NOMO-1 (cell line): ENCODE measurements around the gene EMX1.

ENCODE experiments used
- DNase-seq, 2 experiments: peaks; one replicate each; lab custom pipeline; 2025; ENCODE audit not compliant: unreplicated experiment in 2 of 2; lab: John Stamatoyannopoulos, UW

EMX1 gene

GRCh38 chr2:72942293-72942692 is 25.0 kb downstream of the EMX1 start:
- DNase-seq: no peak

- no peak for DNase-seq
Measured at GRCh38 chr2:72942881-72943418, 25.6 kb downstream of the EMX1 start.

GRCh38 chr2:72943540-72944395 is 26.4 kb downstream of the EMX1 start:
- DNase-seq: no peak

- DNase-seq: no peak
Measured at GRCh38 chr2:72944804-72945449, 27.6 kb downstream of the EMX1 start.

GRCh38 chr2:72945450-72946019 is 28.2 kb downstream of the EMX1 start:
- DNase-seq: no peak

GRCh38 chr2:72946466-72946865 is 29.1 kb downstream of the EMX1 start:
- no peak for DNase-seq

- DNase-seq: no peak
Measured at GRCh38 chr2:72947952-72948830, 30.9 kb downstream of the EMX1 start.

DNA sequence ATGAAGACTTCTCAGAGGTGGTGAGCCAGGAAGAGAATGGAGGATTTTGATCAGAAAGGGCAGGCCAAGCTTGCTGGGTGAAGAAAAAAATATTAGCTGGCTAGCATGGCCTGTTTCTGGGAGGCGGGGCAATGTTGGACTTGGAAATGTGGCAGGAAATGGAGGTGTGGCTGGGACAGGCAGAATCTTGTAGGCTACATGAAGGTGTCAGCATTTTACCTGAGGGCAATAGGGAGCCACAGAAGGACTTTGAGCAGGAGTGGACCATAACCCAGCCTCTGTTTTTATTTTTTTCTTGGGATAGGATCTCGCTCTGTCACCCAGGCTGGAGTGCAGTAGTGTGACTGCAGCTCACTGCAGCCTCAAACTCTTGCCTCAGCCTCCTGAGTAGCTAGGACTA is 31.7 kb downstream of the EMX1 start:
- no peak for DNase-seq

DNA sequence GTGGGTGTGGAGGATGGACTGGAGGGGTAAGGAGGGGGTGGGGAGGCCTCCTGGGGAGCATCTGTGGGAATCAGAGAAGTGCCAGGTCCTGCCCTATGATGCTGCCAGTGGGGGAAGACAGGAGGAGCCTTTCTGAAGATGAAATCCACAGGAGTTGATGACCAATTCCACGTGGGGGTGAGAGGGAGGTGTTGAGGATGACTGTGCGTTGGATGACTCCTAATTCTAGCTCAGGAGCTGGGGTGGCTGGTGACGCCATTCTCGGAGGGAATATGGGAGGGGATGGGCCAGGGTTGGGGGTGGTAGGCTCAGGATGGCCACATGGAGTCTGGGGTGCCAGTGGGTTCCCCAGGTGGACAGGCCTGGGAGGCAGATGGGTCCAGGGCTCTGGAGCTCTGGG is 32.3 kb downstream of the EMX1 start:
- DNase-seq: no peak

GRCh38 chr2:72950558-72951255 is 33.4 kb downstream of the EMX1 start:
- DNase-seq: no peak

DNA sequence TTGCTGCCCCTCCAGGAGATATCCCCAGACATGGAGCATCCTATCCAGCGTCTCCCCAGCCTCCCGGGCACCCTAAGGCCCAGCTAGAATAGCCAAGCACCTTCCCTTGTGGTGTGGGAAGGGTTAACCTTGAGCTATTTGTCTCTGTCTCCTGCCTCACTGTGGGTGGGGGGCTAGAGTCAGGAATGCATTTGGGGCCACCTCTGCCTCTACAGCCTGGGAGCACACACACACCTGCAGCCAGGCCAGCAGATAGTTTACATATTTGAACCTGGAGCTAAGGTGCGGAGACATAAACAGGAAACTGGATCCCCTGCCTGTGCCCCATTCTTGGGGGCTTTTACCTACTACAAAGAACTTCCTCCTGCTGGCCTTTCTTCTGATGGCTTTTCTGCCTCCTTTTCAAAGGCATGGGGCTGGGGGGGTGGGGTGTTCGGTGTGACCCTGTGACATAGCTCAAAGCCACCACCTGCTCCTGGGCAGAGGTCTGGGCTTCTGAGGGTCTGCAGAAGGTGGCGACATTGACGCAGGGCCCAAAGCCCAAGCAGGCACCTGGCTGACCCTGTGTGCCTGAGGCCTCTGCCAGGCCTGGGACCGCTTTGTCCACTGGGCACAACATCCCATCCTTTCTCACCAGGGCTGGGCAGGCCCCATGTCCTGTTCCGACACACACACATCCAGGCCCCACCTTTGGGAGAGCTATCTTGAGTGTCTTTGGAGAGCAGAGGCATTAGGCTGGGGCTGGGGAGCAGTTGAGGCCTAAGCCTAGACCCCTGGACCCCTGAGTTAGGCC is 34.2 kb downstream of the EMX1 start:
- DNase-seq: no peak

DNA sequence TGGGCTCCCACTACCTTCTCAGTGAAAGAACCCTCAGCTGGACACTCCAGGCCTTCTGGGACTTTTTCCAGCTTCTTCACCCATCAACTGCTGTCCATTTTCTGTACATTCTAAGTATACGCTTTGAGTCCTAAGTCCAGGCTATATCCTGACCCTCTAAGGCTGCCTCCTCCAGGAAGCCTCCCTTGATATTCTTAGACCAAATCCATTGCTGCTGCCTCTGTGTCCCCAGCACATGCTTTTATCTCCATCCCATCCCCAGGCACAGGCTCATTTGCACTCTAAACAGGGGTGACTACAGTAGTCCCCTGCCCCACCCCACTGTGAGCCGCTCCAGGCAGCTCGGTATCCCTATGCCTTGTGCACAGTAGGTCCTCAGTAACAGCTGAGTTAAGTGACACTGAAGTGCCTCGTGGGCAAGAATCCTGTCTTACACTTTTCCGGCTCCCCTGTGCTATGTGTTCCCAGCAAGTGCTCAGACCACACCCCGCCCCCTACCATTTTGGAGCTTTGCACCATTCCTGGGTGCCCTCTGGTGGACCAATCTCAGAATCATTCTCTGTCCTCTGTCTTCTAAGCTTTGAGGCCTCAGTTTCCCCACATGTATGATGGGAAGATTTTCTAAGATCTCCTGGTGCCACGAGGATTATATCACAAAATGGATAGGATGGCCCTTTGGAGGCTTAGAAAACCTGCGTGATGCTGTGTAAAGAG is 34.9 kb downstream of the EMX1 start:
- DNase-seq: no peak

DNA sequence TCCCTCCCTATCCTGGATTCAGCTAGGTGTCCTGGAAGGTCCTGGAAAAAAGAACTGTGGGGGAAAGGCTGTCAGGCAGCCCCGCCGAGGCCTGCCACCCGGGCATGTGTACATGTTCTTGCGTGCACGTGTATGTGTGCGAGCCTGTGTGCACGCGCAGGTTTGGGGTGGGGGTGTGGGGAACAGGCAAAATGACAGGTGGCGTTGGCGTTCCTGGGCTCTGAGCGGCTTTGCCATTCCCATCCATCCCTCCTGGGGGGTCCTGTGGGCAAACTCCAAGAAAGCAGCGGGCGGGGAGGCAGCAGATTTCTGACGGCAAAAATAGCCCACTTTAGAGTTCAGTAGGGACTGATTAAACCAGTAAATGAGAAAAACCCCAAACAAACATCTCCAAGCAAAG is 35.6 kb downstream of the EMX1 start:
- no peak for DNase-seq

- no peak for DNase-seq
Measured at GRCh38 chr2:72953528-72953927, 36.2 kb downstream of the EMX1 start.

DNA sequence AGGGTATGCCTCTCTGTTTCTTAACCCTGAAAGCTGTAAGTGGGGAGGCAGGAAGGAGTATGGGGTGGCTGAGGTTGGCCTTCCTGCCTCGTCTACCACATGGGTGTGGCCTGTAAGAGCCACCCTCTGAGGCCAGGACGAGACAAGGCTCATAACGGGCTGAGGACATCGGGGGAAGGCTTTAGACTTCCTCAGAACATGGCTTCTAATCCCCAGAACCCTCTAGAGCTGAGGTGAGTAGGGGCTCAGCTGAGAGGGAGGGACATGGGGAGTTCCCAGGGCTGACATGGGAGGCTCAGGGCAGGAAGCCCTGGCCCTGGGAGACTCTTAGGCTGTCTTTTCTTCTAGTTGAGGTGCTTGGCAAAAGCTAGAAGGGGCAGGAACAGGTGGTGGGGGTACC is 36.7 kb downstream of the EMX1 start:
- DNase-seq: no peak

- no peak for DNase-seq
Measured at GRCh38 chr2:72954376-72955227, 37.3 kb downstream of the EMX1 start.

DNA sequence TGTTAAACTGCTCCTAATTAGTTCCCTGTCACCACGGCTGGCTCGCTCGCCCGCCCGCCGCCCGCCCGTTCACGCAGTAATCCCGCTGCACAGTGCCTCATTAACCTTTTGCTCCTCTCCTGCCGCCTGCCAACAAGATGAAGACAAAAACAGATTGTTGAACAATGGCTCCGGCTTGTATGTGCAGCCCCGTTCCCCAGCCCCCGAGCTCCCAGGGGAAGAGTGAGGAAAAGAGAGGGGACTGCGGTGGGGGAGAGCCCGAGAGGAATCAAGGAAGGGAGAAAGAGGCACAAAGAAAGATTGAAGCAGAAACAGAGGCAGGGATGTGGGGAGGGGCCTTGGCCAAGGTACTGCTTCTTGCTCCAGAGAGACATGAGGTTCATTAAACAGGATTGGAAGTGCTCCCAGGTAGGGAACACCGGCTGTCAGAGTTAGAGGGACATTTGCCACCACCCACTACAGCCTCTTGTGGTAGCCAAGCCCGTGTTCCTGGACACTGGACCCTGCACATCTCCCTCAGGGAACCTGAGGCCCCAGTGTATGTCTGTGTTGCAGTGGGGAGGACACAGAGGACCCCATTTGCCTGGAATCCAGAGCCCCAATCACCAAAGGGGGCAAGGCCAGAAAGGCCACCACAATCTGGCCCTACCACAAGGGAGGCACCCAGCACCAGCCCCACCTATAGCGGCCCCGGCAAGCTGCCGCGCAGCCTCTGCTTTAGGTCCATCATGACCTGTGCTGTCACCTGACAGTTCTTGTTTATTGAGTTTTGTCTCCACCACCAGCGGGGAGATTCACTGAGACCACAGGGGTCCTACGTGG is 38.1 kb downstream of the EMX1 start:
- DNase-seq: no peak
